ENCODE data around the gene WIZ.

GRCh38 chr19:15404780-15405211 is 45.0 kb downstream of the WIZ start:
- no peak for TF ChIP-seq CTCF (IDR thresholded peaks at IDR 0.05)
- TF ChIP-seq POLR2A (IDR thresholded peaks at IDR 0.05), result no peak
